SK-N-SH (cell line): ENCODE data around the gene RPN1. TPM values are rescaled to one million over a fixed set of nuclear protein-coding genes. Genes with fewer than 3 reads are reported as not detected.
A peak's percentile ranks its signal among the peaks of the same experiment; 100 is the strongest.

Source experiments
- CTCF ChIA-PET: fragments of 300-600, 350-600 bp; formaldehyde crosslinking; extraction: SDS; loops from one replicate; lab custom pipeline; 2021; lab: Yijun Ruan, JAX
- POLR2A ChIA-PET: fragments of 350-600 bp; sonication (Branson Sonifier 250); formaldehyde crosslinking; extraction: SDS; loops from one replicate; lab custom pipeline; 2020; ENCODE audit warnings: antibody characterized with exemption, inconsistent platforms; lab: Yijun Ruan, JAX
- DNase-seq: peaks from one replicate; pipeline ENCODE4 v3.0.0; 2012
- H2AFZ ChIP-seq: fragments of 200-600 bp; sonication (generic); 2 replicates; pipeline ENCODE4 v1.8.1; 2016; ENCODE audit warnings: antibody characterized with exemption, mild to moderate bottlenecking, low read depth
- H3F3A ChIP-seq: fragments of 200-600 bp; sonication (generic); replicated peaks from 2 replicates; pipeline ENCODE3; 2016; ENCODE audit warnings: antibody characterized with exemption, mild to moderate bottlenecking; ENCODE audit not compliant: insufficient read depth
- H3K27ac ChIP-seq, 2 experiments: fragments of 200-500 bp in 1 of 2; fragments of 200-600 bp in 1 of 2; sonication (Bioruptor generic) in 1 of 2; sonication (generic), shearing (Covaris generic) in 1 of 2; 2 replicates each; pipeline versions ENCODE4 v1.5.1 to v1.6.1; 2014 to 2016; ENCODE audit warnings: low read depth in 2 of 2, inconsistent platforms in 1 of 2, low read length in 1 of 2, mild to moderate bottlenecking in 1 of 2, mixed read lengths in 1 of 2
- H3K27me3 ChIP-seq: fragments of 200-600 bp; sonication (generic), shearing (Covaris generic); 2 replicates; pipeline ENCODE4 v1.6.1; 2016; ENCODE audit warnings: mixed run types; ENCODE audit not compliant: insufficient read depth
- H3K36me3 ChIP-seq, 2 experiments: fragments of 200-500 bp in 1 of 2; fragments of 200-600 bp in 1 of 2; sonication (Bioruptor generic) in 1 of 2; sonication (generic) in 1 of 2; replicated peaks in 1 of 2; 2 replicates each; pipeline versions ENCODE3 to v1.5.1; 2014 to 2016; ENCODE audit warnings: low read length in 1 of 2, mild to moderate bottlenecking in 1 of 2; ENCODE audit not compliant: insufficient read depth in 2 of 2, control insufficient read depth in 1 of 2
- H3K4me1 ChIP-seq, 2 experiments: fragments of 200-500 bp in 1 of 2; fragments of 200-600 bp in 1 of 2; sonication (Bioruptor generic) in 1 of 2; sonication (generic), shearing (Covaris generic) in 1 of 2; 2 replicates each; pipeline versions ENCODE4 v1.5.1 to v1.6.1; 2014 to 2016; ENCODE audit warnings: low read depth in 1 of 2, low read length in 1 of 2, mixed run types in 1 of 2; ENCODE audit not compliant: insufficient read depth in 2 of 2, control insufficient read depth in 1 of 2
- H3K4me2 ChIP-seq: fragments of 200-600 bp; sonication (generic), shearing (Covaris generic); 2 replicates; pipeline ENCODE4 v1.6.1; 2017; ENCODE audit warnings: mixed run types
- H3K4me3 ChIP-seq, 2 experiments: fragments of 200-500 bp in 1 of 2; fragments of 200-600 bp in 1 of 2; sonication (Bioruptor generic) in 1 of 2; sonication (generic), shearing (Covaris generic) in 1 of 2; 2 replicates each; pipeline versions ENCODE4 v1.5.1 to v1.8.1; 2014 to 2016; ENCODE audit warnings: low read depth in 2 of 2, inconsistent platforms in 1 of 2, low read length in 1 of 2, mild to moderate bottlenecking in 1 of 2, mixed read lengths in 1 of 2, moderate library complexity in 1 of 2
- H3K79me2 ChIP-seq: fragments of 200-600 bp; sonication (generic); 2 replicates; pipeline ENCODE4 v1.8.1; 2017; ENCODE audit warnings: mild to moderate bottlenecking; ENCODE audit not compliant: insufficient read depth
- H3K9ac ChIP-seq: fragments of 200-600 bp; sonication (generic); 2 replicates; pipeline ENCODE4 v1.6.1; 2017; ENCODE audit warnings: mixed run types
- H3K9me2 ChIP-seq: fragments of 200-600 bp; sonication (generic); 2 replicates; pipeline ENCODE4 v1.6.1; 2017; ENCODE audit warnings: mixed run types
- H3K9me3 ChIP-seq: fragments of 200-600 bp; sonication (generic); 2 replicates; pipeline ENCODE4 v1.6.1; 2017; ENCODE audit warnings: mixed run types, mild to moderate bottlenecking, moderate library complexity
- H4K20me1 ChIP-seq: fragments of 200-600 bp; sonication (generic); 2 replicates; pipeline ENCODE4 v1.6.1; 2017; ENCODE audit warnings: mild to moderate bottlenecking, mixed run types; ENCODE audit not compliant: insufficient read depth
- ELF1 ChIP-seq: IDR thresholded peaks from 2 replicates; pipeline ENCODE4 v1.4.0; 2012
- EZH2phosphoT487 ChIP-seq: fragments of 200-600 bp; sonication (generic); IDR thresholded peaks from 2 replicates; pipeline ENCODE4 v1.6.1; 2017; ENCODE audit warnings: low read depth, mixed run types, mild to moderate bottlenecking, antibody characterized with exemption, moderate library complexity, borderline replicate concordance
- FOSL2 ChIP-seq: IDR thresholded peaks from 2 replicates; pipeline ENCODE4 v1.4.0; 2012; ENCODE audit warnings: low read depth, mild to moderate bottlenecking, moderate library complexity, borderline replicate concordance
- GABPA ChIP-seq: IDR thresholded peaks from 2 replicates; pipeline ENCODE4 v1.4.0; 2012; ENCODE audit warnings: low read depth, mild to moderate bottlenecking
- GATA2 ChIP-seq: sonication (generic); formaldehyde crosslinking; IDR thresholded peaks from 2 replicates; pipeline ENCODE4 v1.5.0; 2020; ENCODE audit warnings: mild to moderate bottlenecking, missing genetic modification reagents
- JUND ChIP-seq: IDR thresholded peaks from 2 replicates; pipeline ENCODE4 v1.4.0; 2012
- MXI1 ChIP-seq: IDR thresholded peaks from 2 replicates; pipeline ENCODE4 v1.6.1; 2012; ENCODE audit warnings: mild to moderate bottlenecking, low read depth, low read length, improper control_type of control experiment
- NFIC ChIP-seq: IDR thresholded peaks from 2 replicates; pipeline ENCODE4 v1.4.0; 2012; ENCODE audit warnings: borderline replicate concordance
- RAD21 ChIP-seq: IDR thresholded peaks from 2 replicates; pipeline ENCODE4 v1.6.1; 2012; ENCODE audit warnings: mild to moderate bottlenecking, low read length
- RCOR1 ChIP-seq: fragments of 150-350 bp; IDR thresholded peaks from 2 replicates; pipeline ENCODE4 v1.6.1; 2017; ENCODE audit warnings: antibody characterized with exemption, low read length
- RXRA ChIP-seq: IDR thresholded peaks from 2 replicates; pipeline ENCODE4 v1.4.0; 2012; ENCODE audit warnings: low read depth, mild to moderate bottlenecking, borderline replicate concordance
- SIN3A ChIP-seq: IDR thresholded peaks from 2 replicates; pipeline ENCODE4 v1.6.1; 2012; ENCODE audit warnings: low read depth, mild to moderate bottlenecking, low read length, moderate library complexity, borderline replicate concordance
- TEAD4 ChIP-seq: IDR thresholded peaks from 2 replicates; pipeline ENCODE4 v1.4.0; 2012; ENCODE audit warnings: mild to moderate bottlenecking, borderline replicate concordance; ENCODE audit not compliant: insufficient read depth
- USF1 ChIP-seq: IDR thresholded peaks from 2 replicates; pipeline ENCODE4 v1.4.0; 2012; ENCODE audit warnings: low read depth, borderline replicate concordance
- USF2 ChIP-seq: fragments of 150-350 bp; IDR thresholded peaks from 2 replicates; pipeline ENCODE4 v1.6.1; 2017; ENCODE audit warnings: antibody characterized with exemption, low read length, low read depth, borderline replicate concordance
- ZBTB33 ChIP-seq: IDR thresholded peaks from 2 replicates; pipeline ENCODE4 v1.4.0; 2012; ENCODE audit warnings: low read depth, borderline replicate concordance
- WGBS: methylation state at CpG from one replicate; pipeline ENCODE4 v1.1.6; 2017; ENCODE audit warnings: low lambda C conversion rate; 5-methylcytosine and 5-hydroxymethylcytosine counted together
- polyA plus RNA-seq, 3 experiments: library from polyadenylated mRNA; depleted of rRNA; stranded (reverse); fragments of >200 nt; gene quantifications; 2 replicates each; pipeline ENCODE4 v1.2.3, GENCODE V29; 2012
- TF ChIP-seq, protein P1 (sequence below): fragments of 200-600 bp; sonication (generic); IDR thresholded peaks from 2 replicates; pipeline ENCODE4 v1.6.1; 2017; ENCODE audit warnings: antibody characterized with exemption, mild to moderate bottlenecking, moderate library complexity
- TF ChIP-seq, protein P2 (sequence below): IDR thresholded peaks from 2 replicates; pipeline ENCODE4; 2012

RPN1 gene
- polyA plus RNA-seq, 1 of the 3 experiments (the other 2 are of a cell fraction): 162 TPM

DNA sequence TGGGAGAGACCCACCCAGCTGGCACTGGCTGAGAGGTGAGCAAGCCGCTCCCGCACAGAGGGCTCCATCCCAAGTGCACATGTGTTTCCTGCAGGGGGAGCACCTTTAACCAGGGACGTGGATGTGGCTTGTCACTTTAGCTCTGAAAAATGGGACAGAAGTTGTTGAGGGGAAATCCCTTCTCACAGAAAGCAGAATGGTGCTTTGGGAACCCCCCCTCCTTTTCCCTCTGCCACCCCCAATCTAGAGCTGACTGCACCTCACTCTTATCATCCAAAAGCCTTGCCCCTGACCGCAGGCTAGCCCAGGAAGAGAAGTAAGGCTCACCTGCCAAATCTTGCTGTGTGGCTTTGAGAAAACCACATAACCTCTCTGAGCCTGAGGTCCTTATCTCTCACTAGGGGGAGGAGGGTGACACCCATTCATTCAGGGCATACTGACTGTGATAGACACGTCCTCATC, 77.9 kb downstream of the RPN1 start:
- ChIA-PET CTCF (interaction anchor here (1.0 to 3.0 kb wide), 6 partner anchors 9 to 77 kb away, joined by 3 to 16 read pairs (median 4); no protein-coding TSS in a partner anchor), POLR2A (interaction anchor here (0.6 kb wide), 1 partner anchor 80 kb away, joined by 4 read pairs; no protein-coding TSS in a partner anchor)
- Histone ChIP-seq H3K36me3 (no peaks in the 10 kb centered on the region), H2AFZ (no peak overlapping the region), H3K9me2 (no peaks in the 10 kb centered on the region), H3K27ac (no peak overlapping the region), H3K4me3 (no peak overlapping the region), H3K79me2 (no peaks in the 10 kb centered on the region), H3K9ac (no peak overlapping the region), H3F3A (no peaks in the 10 kb centered on the region), H3K4me1 (peaks cover 0 to 10% of the 10 kb centered on the region in 2 experiments; a peak in 1 of 4 replicates), H3K4me2 (no peak overlapping the region), H3K27me3 (no peaks in the 10 kb centered on the region), H3K9me3 (no peaks in the 10 kb centered on the region), H4K20me1 (no peaks in the 10 kb centered on the region)
- TF ChIP-seq, protein P1, sequence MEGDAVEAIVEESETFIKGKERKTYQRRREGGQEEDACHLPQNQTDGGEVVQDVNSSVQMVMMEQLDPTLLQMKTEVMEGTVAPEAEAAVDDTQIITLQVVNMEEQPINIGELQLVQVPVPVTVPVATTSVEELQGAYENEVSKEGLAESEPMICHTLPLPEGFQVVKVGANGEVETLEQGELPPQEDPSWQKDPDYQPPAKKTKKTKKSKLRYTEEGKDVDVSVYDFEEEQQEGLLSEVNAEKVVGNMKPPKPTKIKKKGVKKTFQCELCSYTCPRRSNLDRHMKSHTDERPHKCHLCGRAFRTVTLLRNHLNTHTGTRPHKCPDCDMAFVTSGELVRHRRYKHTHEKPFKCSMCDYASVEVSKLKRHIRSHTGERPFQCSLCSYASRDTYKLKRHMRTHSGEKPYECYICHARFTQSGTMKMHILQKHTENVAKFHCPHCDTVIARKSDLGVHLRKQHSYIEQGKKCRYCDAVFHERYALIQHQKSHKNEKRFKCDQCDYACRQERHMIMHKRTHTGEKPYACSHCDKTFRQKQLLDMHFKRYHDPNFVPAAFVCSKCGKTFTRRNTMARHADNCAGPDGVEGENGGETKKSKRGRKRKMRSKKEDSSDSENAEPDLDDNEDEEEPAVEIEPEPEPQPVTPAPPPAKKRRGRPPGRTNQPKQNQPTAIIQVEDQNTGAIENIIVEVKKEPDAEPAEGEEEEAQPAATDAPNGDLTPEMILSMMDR: peak; percentile 39
- no peak for TF ChIP-seq ELF1
- TF ChIP-seq EZH2phosphoT487: no peak
- TF ChIP-seq RCOR1: no peak
- peak; percentile 70 for DNase-seq
- WGBS: 56% methylated on average over 5 of the region's 5 CpGs

DNA sequence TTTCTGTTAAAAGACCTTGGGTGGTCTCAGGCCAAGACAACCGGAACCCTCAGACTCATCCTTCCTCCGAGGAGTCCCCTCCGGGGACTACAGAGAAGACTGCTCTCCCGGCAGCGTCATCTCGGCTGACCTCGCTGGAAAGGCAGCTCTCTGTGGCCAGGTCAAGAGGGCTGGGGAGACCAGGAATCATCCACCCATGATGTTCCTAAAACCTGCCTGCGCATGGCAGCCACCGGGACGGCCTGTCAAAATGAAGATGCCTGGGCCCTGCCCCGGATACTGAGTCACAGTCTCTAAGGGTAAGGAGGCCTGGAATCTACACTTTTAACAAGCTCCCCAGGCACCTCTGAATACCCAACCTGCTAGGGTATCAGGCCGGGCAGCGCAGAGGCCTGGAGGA, 78.6 kb downstream of the RPN1 start:
- Histone ChIP-seq H3K9ac (no peak overlapping the region), H3K79me2 (no peaks in the 10 kb centered on the region), H3K9me3 (no peaks in the 10 kb centered on the region), H3K36me3 (no peaks in the 10 kb centered on the region), H2AFZ (no peak overlapping the region), H3F3A (no peaks in the 10 kb centered on the region), H3K27ac (no peak overlapping the region), H3K9me2 (no peaks in the 10 kb centered on the region), H4K20me1 (no peaks in the 10 kb centered on the region), H3K4me3 (no peak overlapping the region), H3K4me2 (no peak overlapping the region), H3K4me1 (peaks cover 0 to 10% of the 10 kb centered on the region in 2 experiments; a peak in 1 of 4 replicates), H3K27me3 (no peaks in the 10 kb centered on the region)
- ChIA-PET CTCF (interaction anchor here (1.4 to 3.0 kb wide), 4 partner anchors 9 to 46 kb away, joined by 3 to 16 read pairs (median 6); no protein-coding TSS in a partner anchor), POLR2A (no interaction called here)
- no peak for DNase-seq
- WGBS: 88% methylated on average over 9 of the region's 13 CpGs
- TF ChIP-seq EZH2phosphoT487 (no peak), RCOR1 (no peak), ZBTB33 (no peak), GABPA (no peak), USF1 (no peak), USF2 (no peak), NFIC (no peak), RAD21 (no peak), GATA2 (CRISPR knock-in tag) (no peak), JUND (no peak), MXI1 (no peak), FOSL2 (no peak), RXRA (no peak), SIN3A (no peak), TEAD4 (no peak)
- TF ChIP-seq, protein P1: no peak
- TF ChIP-seq, protein P2, sequence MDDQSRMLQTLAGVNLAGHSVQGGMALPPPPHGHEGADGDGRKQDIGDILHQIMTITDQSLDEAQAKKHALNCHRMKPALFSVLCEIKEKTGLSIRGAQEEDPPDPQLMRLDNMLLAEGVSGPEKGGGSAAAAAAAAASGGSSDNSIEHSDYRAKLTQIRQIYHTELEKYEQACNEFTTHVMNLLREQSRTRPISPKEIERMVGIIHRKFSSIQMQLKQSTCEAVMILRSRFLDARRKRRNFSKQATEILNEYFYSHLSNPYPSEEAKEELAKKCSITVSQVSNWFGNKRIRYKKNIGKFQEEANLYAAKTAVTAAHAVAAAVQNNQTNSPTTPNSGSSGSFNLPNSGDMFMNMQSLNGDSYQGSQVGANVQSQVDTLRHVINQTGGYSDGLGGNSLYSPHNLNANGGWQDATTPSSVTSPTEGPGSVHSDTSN: no peak
